Ectodermal cell (in vitro differentiated cells): Measurements from ENCODE around the gene RTP3.
"Not testable (repeated sequence)": the region's sequence is repeated elsewhere in the genome, so short reads cannot be mapped to it uniquely, and the experiment has no call there.

Experiments
- H3K27ac ChIP-seq: 2 replicates; pipeline ENCODE4 v1.7.0; 2013; ENCODE audit warnings: mild to moderate bottlenecking, low read depth, low read length; ENCODE audit not compliant: insufficient read depth, poor library complexity, severe bottlenecking
- H3K27me3 ChIP-seq: 2 replicates; pipeline ENCODE4 v1.7.0; 2013; ENCODE audit warnings: mild to moderate bottlenecking, low read length; ENCODE audit not compliant: insufficient read depth, control insufficient read depth, poor library complexity, severe bottlenecking
- H3K36me3 ChIP-seq: one replicate; pipeline ENCODE4 v1.7.0; 2013; ENCODE audit warnings: low read length; ENCODE audit not compliant: control insufficient read depth, insufficient read depth
- H3K4me1 ChIP-seq: one replicate; pipeline ENCODE4 v1.7.0; 2013; ENCODE audit warnings: low read length; ENCODE audit not compliant: control insufficient read depth, insufficient read depth
- H3K4me3 ChIP-seq: 2 replicates; pipeline ENCODE4 v1.7.0; 2013; ENCODE audit warnings: low read depth, low read length, control low read depth; ENCODE audit not compliant: insufficient read depth
- H3K9me3 ChIP-seq: 2 replicates; pipeline ENCODE4 v1.7.0; 2013; ENCODE audit warnings: mild to moderate bottlenecking, low read length, moderate library complexity; ENCODE audit not compliant: control insufficient read depth
- WGBS, 2 experiments: methylation state at CpG; one replicate each; pipeline ENCODE4 v1.1.7; 2013; ENCODE audit warnings: missing lambda C conversion rate in 2 of 2; 5-methylcytosine and 5-hydroxymethylcytosine counted together

The RTP3 gene

GRCh38 chr3:46536758-46537157 is 39.0 kb downstream of the RTP3 start:
- Histone ChIP-seq H3K4me3 (no peak overlapping the region), H3K36me3 (no peaks in the 10 kb centered on the region), H3K4me1 (no peaks in the 10 kb centered on the region), H3K27ac (no peak overlapping the region), H3K27me3 (no peaks in the 10 kb centered on the region), H3K9me3 (no peaks in the 10 kb centered on the region)

- no peaks in the 10 kb centered on the region for H3K27me3 ChIP-seq
- no peak overlapping the region for H3K27ac ChIP-seq
Measured at GRCh38 chr3:46537316-46537715, 39.5 kb downstream of the RTP3 start.

GRCh38 chr3:46537779-46538178 is 40.0 kb downstream of the RTP3 start:
- no peaks in the 10 kb centered on the region for H3K27me3 ChIP-seq
- no peaks in the 10 kb centered on the region for H3K9me3 ChIP-seq
- WGBS, 2 experiments: 89 to 90% methylated on average over 5 of the region's 5 CpGs
- H3K4me1 ChIP-seq: no peaks in the 10 kb centered on the region
- H3K27ac ChIP-seq: no peak overlapping the region
- no peaks in the 10 kb centered on the region for H3K36me3 ChIP-seq
- H3K4me3 ChIP-seq: no peak overlapping the region

More at GRCh38 chr3:46537316-46537715, 39.5 kb downstream of the RTP3 start:
- no peaks in the 10 kb centered on the region for H3K4me1 ChIP-seq
- no peaks in the 10 kb centered on the region for H3K9me3 ChIP-seq
- H3K4me3 ChIP-seq: no peak overlapping the region
- 96 to 97% methylated on average over 1 of the region's 1 CpG for WGBS, 2 experiments
- no peaks in the 10 kb centered on the region for H3K36me3 ChIP-seq

GRCh38 chr3:46538425-46538802 is 40.6 kb downstream of the RTP3 start:
- H3K4me3 ChIP-seq, H3K9me3 ChIP-seq, H3K27me3 ChIP-seq, H3K27ac ChIP-seq, H3K36me3 ChIP-seq, H3K4me1 ChIP-seq: not testable (repeated sequence)
- 59 to 96% methylated on average over 3 of the region's 5 CpGs for WGBS, 2 experiments

GRCh38 chr3:46538803-46539442 is 41.1 kb downstream of the RTP3 start:
- H3K36me3 ChIP-seq: no peaks in the 10 kb centered on the region
- no peaks in the 10 kb centered on the region for H3K9me3 ChIP-seq
- H3K4me3 ChIP-seq: no peak overlapping the region
- WGBS, 2 experiments: 86 to 87% methylated on average over 14 of the region's 14 CpGs
- no peaks in the 10 kb centered on the region for H3K4me1 ChIP-seq
- H3K27ac ChIP-seq: no peak overlapping the region
- no peaks in the 10 kb centered on the region for H3K27me3 ChIP-seq

GRCh38 chr3:46539443-46540005 is 41.7 kb downstream of the RTP3 start:
- no peak overlapping the region for H3K27ac ChIP-seq
- H3K4me1 ChIP-seq: no peaks in the 10 kb centered on the region
- H3K4me3 ChIP-seq: no peak overlapping the region
- no peaks in the 10 kb centered on the region for H3K36me3 ChIP-seq
- 96 to 98% methylated on average over 9 of the region's 9 CpGs for WGBS, 2 experiments
- H3K27me3 ChIP-seq: no peaks in the 10 kb centered on the region
- H3K9me3 ChIP-seq: no peaks in the 10 kb centered on the region

- WGBS, 2 experiments: 90% methylated on average over 3 to 4 of the region's 4 CpGs
Measured at GRCh38 chr3:46540550-46540949, 42.8 kb downstream of the RTP3 start.

GRCh38 chr3:46541835-46542234 is 44.1 kb downstream of the RTP3 start:
- Histone ChIP-seq H3K4me3 (no peak overlapping the region), H3K27ac (no peak overlapping the region), H3K27me3 (no peaks in the 10 kb centered on the region), H3K9me3 (no peaks in the 10 kb centered on the region), H3K36me3 (no peaks in the 10 kb centered on the region), H3K4me1 (no peaks in the 10 kb centered on the region)
- 91 to 96% methylated on average over 1 of the region's 1 CpG for WGBS, 2 experiments

More at GRCh38 chr3:46540550-46540949, 42.8 kb downstream of the RTP3 start:
- H3K27ac ChIP-seq: no peak overlapping the region
- H3K36me3 ChIP-seq: no peaks in the 10 kb centered on the region
- no peaks in the 10 kb centered on the region for H3K9me3 ChIP-seq
- H3K4me1 ChIP-seq: no peaks in the 10 kb centered on the region
- no peak overlapping the region for H3K4me3 ChIP-seq
- no peaks in the 10 kb centered on the region for H3K27me3 ChIP-seq

- Histone ChIP-seq H3K27ac (no peak overlapping the region), H3K4me3 (no peak overlapping the region), H3K9me3 (no peaks in the 10 kb centered on the region), H3K27me3 (no peaks in the 10 kb centered on the region), H3K4me1 (no peaks in the 10 kb centered on the region), H3K36me3 (no peaks in the 10 kb centered on the region)
- WGBS, 2 experiments: 83 to 98% methylated on average over 1 to 2 of the region's 2 CpGs
Measured at GRCh38 chr3:46542344-46542743, 44.6 kb downstream of the RTP3 start.

- Histone ChIP-seq H3K27me3 (no peaks in the 10 kb centered on the region), H3K4me3 (no peak overlapping the region), H3K27ac (no peak overlapping the region), H3K36me3 (no peaks in the 10 kb centered on the region), H3K4me1 (no peaks in the 10 kb centered on the region), H3K9me3 (no peaks in the 10 kb centered on the region)
- WGBS, 2 experiments: 90 to 91% methylated on average over 5 of the region's 5 CpGs
Measured at GRCh38 chr3:46542801-46543201, 45.0 kb downstream of the RTP3 start.
